Muscle of leg (tissue), 11 donors: Measurements from ENCODE around the gene MORN3. TPM values are rescaled to one million over a fixed set of nuclear protein-coding genes. Genes with fewer than 3 reads are reported as not detected.
A peak's percentile ranks its signal among the peaks of the same experiment; 100 is the strongest.
"Not testable (repeated sequence)": the region's sequence is repeated elsewhere in the genome, so short reads cannot be mapped to it uniquely, and the experiment has no call there.

Experiments used
- DNase-seq: peaks from one replicate; pipeline ENCODE4 v3.0.0; 2013
- H3K27ac ChIP-seq: one replicate; pipeline ENCODE4 v1.5.1; 2013; ENCODE audit warnings: mild to moderate bottlenecking, low read length, control low read depth
- H3K27me3 ChIP-seq: one replicate; pipeline ENCODE4 v1.6.1; 2013; ENCODE audit warnings: low read length; ENCODE audit not compliant: control insufficient read depth, insufficient read depth
- H3K36me3 ChIP-seq: one replicate; pipeline ENCODE4 v1.6.1; 2013; ENCODE audit warnings: low read length; ENCODE audit not compliant: control insufficient read depth, insufficient read depth
- H3K4me1 ChIP-seq: one replicate; pipeline ENCODE4 v1.6.1; 2013; ENCODE audit warnings: low read length; ENCODE audit not compliant: control insufficient read depth, insufficient read depth
- H3K4me3 ChIP-seq: one replicate; pipeline ENCODE4 v1.5.1; 2013; ENCODE audit warnings: low read length, control low read depth
- H3K9me3 ChIP-seq: replicated peaks from 2 replicates; pipeline ENCODE4 v1.6.1; 2013; ENCODE audit warnings: low read depth, low read length; ENCODE audit not compliant: control insufficient read depth
- WGBS: methylation state at CpG from one replicate; pipeline ENCODE4 v1.1.5; 2013; ENCODE audit warnings: missing lambda C conversion rate; ENCODE audit not compliant: insufficient coverage; 5-methylcytosine and 5-hydroxymethylcytosine counted together
- polyA plus RNA-seq, 8 donors: library from polyadenylated mRNA; unstranded; fragments of 120-200 nt; gene quantifications; one replicate each; pipeline versions ENCODE4 v1.2.1 to v1.2.3, GENCODE V29; 2013; ENCODE audit warnings: inconsistent platforms in 1 of 8, low replicate concordance in 1 of 8; ENCODE audit not compliant: insufficient read length in 8 of 8, insufficient read depth in 1 of 8
- total RNA-seq: library from RNA; stranded (reverse); fragments of 120-200 nt; gene quantifications from one replicate; pipeline ENCODE4 v1.2.4, GENCODE V29; 2013

The MORN3 gene
- total and polyA plus RNA-seq, 9 donors = 0.13 to 0.96 (median 0.23) TPM

- 60% methylated on average over 1 of the region's 3 CpGs for WGBS
- Histone ChIP-seq H3K9me3 (no peaks in the 10 kb centered on the region), H3K27me3 (no peaks in the 10 kb centered on the region), H3K27ac (no peak overlapping the region), H3K4me3 (no peak overlapping the region), H3K4me1 (peaks cover 7% of the 10 kb centered on the region), H3K36me3 (no peaks in the 10 kb centered on the region)
- no peak for DNase-seq
Observed at GRCh38 chr12:121663610-121663929, 5.9 kb downstream of the MORN3 start.

GRCh38 chr12:121661353-121662105 is 7.9 kb downstream of the MORN3 start:
- H3K36me3 ChIP-seq, H3K4me3 ChIP-seq, H3K27ac ChIP-seq, H3K9me3 ChIP-seq, H3K27me3 ChIP-seq, H3K4me1 ChIP-seq, DNase-seq: not testable (repeated sequence)
- 79% methylated on average over 6 of the region's 11 CpGs for WGBS

GRCh38 chr12:121657305-121658008 is 12.0 kb downstream of the MORN3 start:
- H3K4me3 ChIP-seq = no peak overlapping the region
- DNase-seq = no peak
- H3K4me1 ChIP-seq = peaks cover 9% of the 10 kb centered on the region
- H3K36me3 ChIP-seq = no peaks in the 10 kb centered on the region
- no peak overlapping the region for H3K27ac ChIP-seq
- no peaks in the 10 kb centered on the region for H3K9me3 ChIP-seq
- no peaks in the 10 kb centered on the region for H3K27me3 ChIP-seq
- WGBS = 84% methylated on average over 7 of the region's 18 CpGs

- H3K4me1 ChIP-seq = peaks cover 13% of the 10 kb centered on the region
- WGBS = 81% methylated on average over 2 of the region's 2 CpGs
- no peaks in the 10 kb centered on the region for H3K9me3 ChIP-seq
- H3K27me3 ChIP-seq = no peaks in the 10 kb centered on the region
- H3K36me3 ChIP-seq = no peaks in the 10 kb centered on the region
- H3K4me3 ChIP-seq = no peak overlapping the region
- DNase-seq = no peak
- no peak overlapping the region for H3K27ac ChIP-seq
Observed at GRCh38 chr12:121656122-121656521, 13.3 kb downstream of the MORN3 start.

- H3K27ac ChIP-seq = no peak overlapping the region
- peaks cover 10% of the 10 kb centered on the region for H3K4me1 ChIP-seq
- H3K36me3 ChIP-seq = no peaks in the 10 kb centered on the region
- no peaks in the 10 kb centered on the region for H3K27me3 ChIP-seq
- WGBS = 66% methylated on average over 16 of the region's 18 CpGs
- no peaks in the 10 kb centered on the region for H3K9me3 ChIP-seq
- no peak for DNase-seq
- no peak overlapping the region for H3K4me3 ChIP-seq
Observed at GRCh38 chr12:121653999-121654398, 15.5 kb downstream of the MORN3 start.

GRCh38 chr12:121652767-121653497 is 16.5 kb downstream of the MORN3 start:
- H3K27ac ChIP-seq = no peak overlapping the region
- WGBS = 70% methylated on average over 8 of the region's 16 CpGs
- H3K36me3 ChIP-seq = no peaks in the 10 kb centered on the region
- H3K9me3 ChIP-seq = no peaks in the 10 kb centered on the region
- peaks cover 4% of the 10 kb centered on the region for H3K4me1 ChIP-seq
- H3K4me3 ChIP-seq = no peak overlapping the region
- DNase-seq = no peak
- no peaks in the 10 kb centered on the region for H3K27me3 ChIP-seq

- peak overlapping the region; percentile 1 for H3K27ac ChIP-seq
- peak; percentile 30 for DNase-seq
- 33% methylated on average over 1 of the region's 8 CpGs for WGBS
- peaks cover 4% of the 10 kb centered on the region for H3K4me1 ChIP-seq
- no peaks in the 10 kb centered on the region for H3K9me3 ChIP-seq
- H3K36me3 ChIP-seq = no peaks in the 10 kb centered on the region
- H3K4me3 ChIP-seq = no peak overlapping the region
- no peaks in the 10 kb centered on the region for H3K27me3 ChIP-seq
Observed at GRCh38 chr12:121651320-121651719, 18.1 kb downstream of the MORN3 start.

- Histone ChIP-seq H3K4me1 (peaks cover 4% of the 10 kb centered on the region), H3K27ac (no peak overlapping the region)
Observed at GRCh38 chr12:121649819-121650353, 19.6 kb downstream of the MORN3 start.

GRCh38 chr12:121649322-121649721 is 20.1 kb downstream of the MORN3 start:
- Histone ChIP-seq H3K27ac (no peak overlapping the region), H3K4me3 (no peak overlapping the region), H3K27me3 (no peaks in the 10 kb centered on the region), H3K36me3 (no peaks in the 10 kb centered on the region), H3K9me3 (no peaks in the 10 kb centered on the region), H3K4me1 (peaks cover 4% of the 10 kb centered on the region)
- no peak for DNase-seq
- 83% methylated on average over 4 of the region's 5 CpGs for WGBS

More at GRCh38 chr12:121649819-121650353, 19.6 kb downstream of the MORN3 start:
- DNase-seq = no peak
- Histone ChIP-seq H3K9me3 (no peaks in the 10 kb centered on the region), H3K4me3 (no peak overlapping the region), H3K36me3 (no peaks in the 10 kb centered on the region), H3K27me3 (no peaks in the 10 kb centered on the region)
- WGBS = 100% methylated on average over 3 of the region's 8 CpGs

GRCh38 chr12:121648458-121649028 is 20.9 kb downstream of the MORN3 start:
- no peaks in the 10 kb centered on the region for H3K9me3 ChIP-seq
- H3K27ac ChIP-seq = no peak overlapping the region
- no peak overlapping the region for H3K4me3 ChIP-seq
- DNase-seq = no peak
- H3K36me3 ChIP-seq = no peaks in the 10 kb centered on the region
- H3K4me1 ChIP-seq = peaks cover 4% of the 10 kb centered on the region
- 100% methylated on average over 1 of the region's 11 CpGs for WGBS
- H3K27me3 ChIP-seq = no peaks in the 10 kb centered on the region
